Kidney (tissue), 14 donors: Measurements from ENCODE around the gene NKX2-4. TPM values are rescaled to one million over a fixed set of nuclear protein-coding genes. Genes with fewer than 3 reads are reported as not detected.

ENCODE experiments used
- DNase-seq, 5 donors: peaks; one replicate each; pipeline ENCODE4 v3.0.0-alpha.2; 2013 to 2020
- FAIRE-seq: peaks from 2 replicates; lab custom pipeline; 2012; peaks lifted over from hg19 to GRCh38; lab: Jason Lieb, UNC
- H3K27ac ChIP-seq, 2 donors: one replicate each; pipeline ENCODE4 v1.7.0; 2013; ENCODE audit warnings: low read depth in 2 of 2, low read length in 2 of 2, inconsistent platforms in 1 of 2
- H3K27me3 ChIP-seq: one replicate; pipeline ENCODE4 v1.7.1; 2013; ENCODE audit warnings: low read length, inconsistent platforms; ENCODE audit not compliant: control insufficient read depth, insufficient read depth
- H3K36me3 ChIP-seq, 3 donors: one replicate each; pipeline versions ENCODE4 v1.7.0 to v1.7.1; 2013; ENCODE audit warnings: low read length in 3 of 3, control low read depth in 1 of 3, inconsistent platforms in 1 of 3; ENCODE audit not compliant: insufficient read depth in 3 of 3, control insufficient read depth in 2 of 3
- H3K4me1 ChIP-seq, 3 donors: one replicate each; pipeline versions ENCODE4 v1.7.0 to v1.7.1; 2013; ENCODE audit warnings: low read length in 3 of 3, inconsistent platforms in 1 of 3, low read depth in 1 of 3; ENCODE audit not compliant: control insufficient read depth in 2 of 3, insufficient read depth in 2 of 3
- H3K4me3 ChIP-seq, 3 donors: one replicate each; pipeline versions ENCODE4 v1.7.0 to v1.8.1; 2013; ENCODE audit warnings: low read length in 3 of 3, control low read depth in 1 of 3, inconsistent platforms in 1 of 3
- H3K9ac ChIP-seq, 3 donors: one replicate each; pipeline versions ENCODE4 v1.7.0 to v1.7.1; 2013; ENCODE audit warnings: low read length in 3 of 3, control low read depth in 1 of 3, inconsistent platforms in 1 of 3
- H3K9me3 ChIP-seq, 3 donors: one replicate each; pipeline versions ENCODE4 v1.7.0 to v1.7.1; 2013; ENCODE audit warnings: low read length in 3 of 3, control low read depth in 1 of 3, inconsistent platforms in 1 of 3; ENCODE audit not compliant: control insufficient read depth in 2 of 3, insufficient read depth in 1 of 3
- CTCF ChIP-seq: IDR thresholded peaks from 3 replicates; pipeline ENCODE4 v1.5.1; 2012; ENCODE audit warnings: mild to moderate bottlenecking, moderate library complexity, borderline replicate concordance; ENCODE audit not compliant: insufficient read depth; ENCODE audit errors: extremely low read depth
- intact Hi-C: fragments of 100-400 bp; cut with DNase I; formaldehyde crosslinking; loops from one replicate; pipeline ENCODE4 v1.11.1; 2022
- polyA plus RNA-seq: library from polyadenylated mRNA; stranded (reverse); fragments of 350-450 nt; fragmentation: Illumina TruSeq; extraction: RNeasy Lipid Tissue Mini Kit (QIAGEN cat#74804); gene quantifications from one replicate; pipeline ENCODE4 v1.2.3, GENCODE V29; 2014; ENCODE audit warnings: low read depth, low replicate concordance; ENCODE audit not compliant: insufficient read depth
- total RNA-seq: library from RNA; stranded (reverse); fragmentation: NEBNext Ultra II Directional; extraction: Animal tissue kit (Norgen Biotek cat#: 25700); gene quantifications from one replicate; pipeline ENCODE4 v1.2.1, GENCODE V29; 2021
- donor health status: control.
- donor health status: control.
- donor health status: control.
- donor health status: control.
- donor health status: control.
- donor health status: DM: yes; HTN: yes; CAD: no.
- donor health status: Normal renal cell carcinoma (clear cell type).

Gene NKX2-4
- total and polyA plus RNA-seq, 2 donors from 2014 or later: not detected

- H3K9me3 ChIP-seq: peaks cover 0 to 4% (median 0%) of the 10 kb centered on the region in 3 donors
- intact Hi-C loops: no loop called here
- peaks cover 74% of the 10 kb centered on the region for H3K27me3 ChIP-seq
- no peak for TF ChIP-seq CTCF
- H3K4me1 ChIP-seq: no peaks in the 10 kb centered on the region
- H3K36me3 ChIP-seq: no peaks in the 10 kb centered on the region
- H3K9ac ChIP-seq: no peak overlapping the region
- DNase-seq (peak in 3 of 5 donors; percentile 27 to 63 (median 55)), FAIRE-seq (no peak)
- no peak overlapping the region for H3K27ac ChIP-seq
- H3K4me3 ChIP-seq: no peak overlapping the region
These were observed 556 bp downstream of the NKX2-4 start for GRCh38 chr20:21396599-21397340.

GRCh38 chr20:21395666-21396598, 1.4 kb downstream of the NKX2-4 start:
- H3K4me3 ChIP-seq: no peak overlapping the region
- TF ChIP-seq CTCF: no peak
- intact Hi-C loops: no loop called here
- H3K36me3 ChIP-seq: no peaks in the 10 kb centered on the region
- H3K27me3 ChIP-seq: peaks cover 72% of the 10 kb centered on the region
- no peak overlapping the region for H3K27ac ChIP-seq
- DNase-seq: peak; percentile 28 to 64 (median 49)
- no peak for FAIRE-seq
- H3K4me1 ChIP-seq: no peaks in the 10 kb centered on the region
- peaks cover 0 to 4% (median 0%) of the 10 kb centered on the region in 3 donors for H3K9me3 ChIP-seq
- H3K9ac ChIP-seq: no peak overlapping the region

- H3K36me3 ChIP-seq: no peaks in the 10 kb centered on the region
- H3K27me3 ChIP-seq: peaks cover 68% of the 10 kb centered on the region
- TF ChIP-seq CTCF: no peak
- no peaks in the 10 kb centered on the region for H3K4me1 ChIP-seq
- H3K27ac ChIP-seq: no peak overlapping the region
- H3K4me3 ChIP-seq: no peak overlapping the region
- intact Hi-C loops: no loop called here
- peaks cover 0 to 4% (median 0%) of the 10 kb centered on the region in 3 donors for H3K9me3 ChIP-seq
- H3K9ac ChIP-seq: no peak overlapping the region
- FAIRE-seq (no peak), DNase-seq (peak in 2 of 5 donors; percentile 20 to 43)
These were observed 2.2 kb downstream of the NKX2-4 start for GRCh38 chr20:21395051-21395665.
